Glomerular endothelial cell (primary cell): ENCODE measurements around the gene MGAT3. TPM values are rescaled to one million over a fixed set of nuclear protein-coding genes. Genes with fewer than 3 reads are reported as not detected.
"Not testable (repeated sequence)": the region's sequence is repeated elsewhere in the genome, so short reads cannot be mapped to it uniquely, and the experiment has no call there.

Source experiments
- DNase-seq: peaks from one replicate; pipeline ENCODE4 v3.0.0-alpha.2; 2011; ENCODE audit warnings: low read depth, low spot score; ENCODE audit errors: extremely low read depth
- total RNA-seq: library from RNA; depleted of rRNA; stranded (reverse); fragments of >200 nt; gene quantifications from 2 replicates; pipeline ENCODE4 v1.2.3, GENCODE V29; 2015

The MGAT3 gene, protein sequence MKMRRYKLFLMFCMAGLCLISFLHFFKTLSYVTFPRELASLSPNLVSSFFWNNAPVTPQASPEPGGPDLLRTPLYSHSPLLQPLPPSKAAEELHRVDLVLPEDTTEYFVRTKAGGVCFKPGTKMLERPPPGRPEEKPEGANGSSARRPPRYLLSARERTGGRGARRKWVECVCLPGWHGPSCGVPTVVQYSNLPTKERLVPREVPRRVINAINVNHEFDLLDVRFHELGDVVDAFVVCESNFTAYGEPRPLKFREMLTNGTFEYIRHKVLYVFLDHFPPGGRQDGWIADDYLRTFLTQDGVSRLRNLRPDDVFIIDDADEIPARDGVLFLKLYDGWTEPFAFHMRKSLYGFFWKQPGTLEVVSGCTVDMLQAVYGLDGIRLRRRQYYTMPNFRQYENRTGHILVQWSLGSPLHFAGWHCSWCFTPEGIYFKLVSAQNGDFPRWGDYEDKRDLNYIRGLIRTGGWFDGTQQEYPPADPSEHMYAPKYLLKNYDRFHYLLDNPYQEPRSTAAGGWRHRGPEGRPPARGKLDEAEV
- total RNA-seq = 0.05 and 0.12 TPM in 2 replicates

GRCh38 chr22:39456522-39457197 lies at the start of gene MGAT3:
Gene MGAT3 (plus strand): TSS chr22:39457012. CDS start chr22:39487348, 30,336 bp downstream.
- no peak for DNase-seq

- DNase-seq = no peak
These were observed 48.6 kb upstream of the MGAT3 start for GRCh38 chr22:39408173-39408572.

- DNase-seq = no peak
These were observed 48.0 kb upstream of the MGAT3 start for GRCh38 chr22:39408807-39409206.

- DNase-seq = no peak
These were observed 47.2 kb upstream of the MGAT3 start for GRCh38 chr22:39409516-39410029.

DNA sequence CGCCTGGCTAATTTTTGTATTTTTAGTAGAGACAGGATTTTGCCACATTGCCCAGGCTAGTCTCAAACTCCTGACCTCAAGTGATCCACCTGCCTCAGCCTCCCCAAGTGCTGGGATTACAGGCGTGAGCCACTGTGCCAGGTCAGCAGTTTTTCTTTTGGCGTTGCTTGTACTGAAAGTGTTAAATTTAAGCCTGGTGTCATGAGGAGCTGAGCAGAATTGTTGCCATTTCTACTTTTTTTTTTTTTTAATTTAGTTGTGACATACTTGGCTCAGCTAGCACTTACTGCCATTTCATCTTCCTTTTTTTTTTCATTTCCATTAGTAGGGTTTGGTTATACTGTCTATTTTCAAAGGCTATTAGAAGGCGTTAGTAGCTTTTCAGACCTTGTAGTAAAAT lies 46.5 kb upstream of the MGAT3 start:
- DNase-seq = no peak

- DNase-seq = not testable (repeated sequence)
These were observed 44.9 kb upstream of the MGAT3 start for GRCh38 chr22:39411828-39412365.

DNA sequence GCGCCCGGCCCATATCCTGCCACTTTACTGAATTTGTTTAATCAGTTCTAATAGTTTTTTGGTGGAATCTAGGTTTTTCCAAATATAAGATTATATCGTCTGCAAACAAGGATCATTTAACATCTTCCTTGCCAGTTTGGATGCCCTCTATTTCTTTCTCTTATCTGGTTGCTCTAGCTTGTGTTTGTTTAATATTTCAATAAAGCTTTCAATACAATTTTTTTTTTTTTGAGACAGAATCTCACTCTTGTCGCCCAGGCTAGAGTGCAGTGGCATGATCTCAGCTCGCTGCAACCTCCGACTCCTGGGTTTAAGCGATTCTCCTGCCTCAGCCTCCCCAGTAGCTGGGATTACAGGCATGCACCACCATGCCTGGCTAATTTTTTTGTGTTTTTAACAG lies 43.6 kb upstream of the MGAT3 start:
- DNase-seq = not testable (repeated sequence)

- DNase-seq = no peak
These were observed 42.4 kb upstream of the MGAT3 start for GRCh38 chr22:39414377-39414776.

GRCh38 chr22:39414886-39415285 lies 41.9 kb upstream of the MGAT3 start:
- DNase-seq = no peak

DNA sequence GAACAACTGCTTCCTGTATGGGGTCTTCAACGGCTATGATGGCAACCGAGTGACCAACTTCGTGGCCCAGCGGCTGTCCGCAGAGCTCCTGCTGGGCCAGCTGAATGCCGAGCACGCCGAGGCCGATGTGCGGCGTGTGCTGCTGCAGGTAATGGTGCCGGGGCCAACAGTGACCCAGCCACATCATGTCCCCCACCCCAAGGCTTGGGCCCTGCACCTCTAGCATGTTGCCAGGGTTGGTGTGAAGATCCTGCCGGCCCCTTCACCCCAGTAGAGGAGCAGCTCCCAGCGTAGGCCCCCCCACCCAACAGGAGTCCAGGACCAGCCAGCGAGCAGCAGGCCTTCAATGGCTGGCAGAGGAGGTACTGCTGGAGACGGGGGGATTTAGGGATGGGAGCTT lies 41.3 kb upstream of the MGAT3 start:
- no peak for DNase-seq

DNA sequence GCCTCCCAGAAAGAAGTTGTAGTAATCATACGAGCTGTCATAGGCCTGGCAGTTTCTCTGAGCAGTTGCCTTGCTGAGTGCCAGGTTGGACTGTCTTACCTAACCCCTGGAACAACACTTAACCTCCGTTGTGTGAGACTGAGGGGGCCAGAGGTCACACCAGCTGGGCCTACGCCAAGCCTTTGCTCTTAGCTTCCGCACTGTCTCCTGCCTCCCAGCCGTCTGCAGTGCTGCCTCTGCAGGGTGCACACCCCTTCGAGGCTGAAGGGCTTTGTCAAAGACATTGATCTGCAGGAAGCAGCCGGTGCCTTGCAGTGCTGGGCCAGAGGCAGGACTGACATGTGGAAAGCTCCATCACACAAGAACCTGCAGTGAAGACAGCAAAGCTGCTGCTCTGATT lies 40.5 kb upstream of the MGAT3 start:
- no peak for DNase-seq

GRCh38 chr22:39417641-39418040 lies 39.2 kb upstream of the MGAT3 start:
- no peak for DNase-seq

DNA sequence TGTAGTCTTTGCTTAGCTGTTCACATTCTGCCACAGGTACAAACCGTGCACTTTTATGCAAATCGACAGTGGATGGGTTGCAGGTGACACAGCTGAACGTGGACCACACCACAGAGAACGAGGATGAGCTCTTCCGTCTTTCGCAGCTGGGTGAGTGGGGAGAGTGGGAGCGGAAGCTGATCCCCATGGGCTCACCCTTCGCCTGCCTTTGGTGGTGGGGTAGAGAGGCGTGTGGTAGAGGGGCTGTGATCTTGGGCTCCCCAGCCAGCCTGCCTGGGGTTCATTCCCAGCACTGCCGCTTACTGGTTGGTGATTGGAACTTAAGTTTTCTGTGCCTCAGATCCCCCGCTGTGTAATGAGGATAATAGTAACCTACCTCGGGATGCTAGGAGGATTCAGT lies 38.1 kb upstream of the MGAT3 start:
- no peak for DNase-seq

DNA sequence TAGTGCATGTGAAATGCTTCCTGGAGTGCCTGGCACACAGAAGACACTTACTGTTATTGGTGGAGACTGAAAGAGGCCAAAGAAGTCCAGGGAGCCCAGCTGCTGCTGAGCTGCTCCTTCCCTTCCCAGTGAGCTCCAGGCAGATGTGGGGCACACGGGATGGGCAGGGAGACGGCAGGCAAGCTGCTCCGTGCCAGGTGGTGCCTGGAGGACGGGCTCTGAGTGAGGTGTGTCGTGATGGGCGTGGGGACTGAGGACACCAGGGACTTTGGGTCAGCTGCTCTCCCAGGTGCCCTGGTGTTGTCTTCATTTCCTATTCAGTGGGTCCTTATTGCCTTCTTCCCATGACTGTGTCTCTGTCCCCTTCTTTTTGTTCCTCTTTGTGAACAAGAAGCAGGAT lies 37.7 kb upstream of the MGAT3 start:
- DNase-seq = no peak

DNA sequence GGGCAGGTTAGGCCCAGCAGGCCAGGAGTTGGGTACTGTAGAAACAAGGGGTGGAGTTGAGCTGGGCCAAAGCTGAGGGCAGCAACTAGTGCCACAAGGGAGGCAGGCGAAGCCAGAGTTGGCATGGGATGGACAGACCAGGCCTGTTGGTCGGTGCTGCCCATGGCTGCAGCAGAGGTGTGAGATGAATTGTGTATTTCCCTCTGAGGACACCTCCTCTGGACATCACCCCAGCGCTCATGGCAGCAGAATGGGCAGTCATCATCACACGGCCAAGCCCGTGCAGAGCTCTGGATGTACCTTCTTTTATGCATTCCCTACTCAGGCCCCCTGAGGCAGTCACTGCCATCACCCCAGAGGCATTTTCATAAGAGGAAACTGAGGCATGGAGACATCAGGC lies 36.9 kb upstream of the MGAT3 start:
- no peak for DNase-seq

GRCh38 chr22:39421691-39422090 lies 35.1 kb upstream of the MGAT3 start:
- no peak for DNase-seq

DNA sequence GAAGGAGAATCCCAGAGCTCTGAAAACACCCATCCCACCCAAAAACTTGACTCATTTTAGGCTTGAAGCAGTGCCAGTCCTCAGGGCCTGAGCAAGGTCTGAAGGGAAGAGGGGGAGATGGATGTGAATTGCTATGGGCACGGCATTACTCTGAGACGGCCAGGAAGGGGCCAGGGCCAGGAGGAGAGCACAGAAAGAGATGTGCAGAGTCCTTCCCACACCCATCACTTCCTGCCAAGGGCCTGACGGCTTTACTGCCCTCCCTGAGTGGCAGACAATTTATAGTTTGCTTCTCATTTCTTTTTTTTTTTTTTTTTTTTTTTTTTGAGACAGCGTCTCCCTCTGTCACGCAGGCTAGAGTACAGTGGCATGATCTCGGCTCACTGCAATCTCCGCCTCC lies 34.7 kb upstream of the MGAT3 start:
- DNase-seq = no peak

DNA sequence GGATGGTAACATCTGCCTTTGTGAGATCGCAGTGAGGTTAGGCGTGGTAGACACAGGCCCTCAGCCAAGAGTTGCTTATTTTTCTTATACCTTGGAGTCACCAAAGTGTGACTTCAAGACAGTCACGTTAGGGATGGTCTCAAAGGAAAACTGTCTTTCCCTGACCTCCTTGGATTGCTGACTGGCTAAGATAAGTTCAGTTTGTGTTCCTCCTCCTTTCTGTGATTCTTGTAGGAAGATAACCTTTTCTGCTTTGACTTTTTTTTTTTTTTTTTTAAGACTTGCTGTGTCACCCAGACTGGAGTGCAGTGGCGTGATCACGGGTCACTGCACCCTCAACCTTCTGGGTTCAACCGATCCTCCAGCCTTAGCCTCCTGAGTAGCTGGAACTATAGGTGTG lies 34.1 kb upstream of the MGAT3 start:
- DNase-seq = no peak

DNA sequence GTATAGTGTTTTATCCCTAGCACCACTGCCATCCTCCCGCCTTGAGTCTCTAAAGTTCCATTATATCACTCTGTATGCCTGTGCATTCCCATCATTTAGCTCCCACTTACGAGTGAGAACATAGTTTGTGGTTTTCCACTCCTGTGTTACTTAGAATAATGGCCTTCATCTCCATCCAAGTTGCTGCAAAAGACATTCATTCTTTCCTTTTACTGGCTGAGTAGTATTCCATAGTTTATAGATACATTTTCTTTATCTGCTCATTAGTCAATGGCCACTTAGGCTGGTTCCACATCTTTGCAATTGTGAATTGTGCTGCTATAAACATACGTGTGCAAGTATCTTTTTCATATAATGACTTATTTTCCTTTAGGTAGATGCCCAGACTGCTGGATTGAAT lies 32.8 kb upstream of the MGAT3 start:
- no peak for DNase-seq

DNA sequence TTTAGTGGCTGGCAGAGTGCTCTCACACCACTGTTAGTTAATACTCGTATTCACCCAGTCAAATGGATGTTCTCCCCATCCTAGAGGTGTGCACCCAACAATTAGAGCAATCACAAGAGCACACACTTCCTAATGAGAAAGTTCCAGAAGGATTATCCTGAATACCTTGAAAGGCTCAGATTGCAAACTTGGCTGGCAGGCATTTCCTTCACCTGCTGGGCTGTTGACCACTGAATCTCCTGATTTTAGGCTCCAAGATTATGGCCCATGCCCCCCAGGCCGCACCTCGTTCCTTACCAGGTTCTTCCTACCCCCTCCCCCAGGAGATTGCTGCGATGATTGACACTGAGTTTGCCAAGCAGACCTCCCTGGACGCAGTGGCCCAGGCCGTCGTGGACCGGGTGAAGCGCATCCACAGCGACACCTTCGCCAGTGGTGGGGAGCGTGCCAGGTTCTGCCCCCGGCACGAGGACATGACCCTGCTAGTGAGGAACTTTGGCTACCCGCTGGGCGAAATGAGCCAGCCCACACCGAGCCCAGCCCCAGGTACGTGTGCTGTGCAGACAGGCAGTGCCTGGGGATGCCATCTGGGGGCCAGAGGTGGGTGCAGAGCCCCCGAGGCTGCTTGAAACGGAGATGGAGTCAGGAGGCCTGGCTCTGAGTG lies 30.3 kb upstream of the MGAT3 start:
- DNase-seq = no peak
